Thyroid gland (tissue), 4 donors: Measurements from ENCODE around the gene ZBTB8OS.

Source experiments
- POLR2A ChIP-seq, 2 donors: fragments of 450-650 bp; IDR thresholded peaks; one replicate each; pipeline ENCODE4 v1.6.1; 2017; ENCODE audit warnings: antibody characterized with exemption in 2 of 2, mild to moderate bottlenecking in 2 of 2, moderate library complexity in 1 of 2
- TF ChIP-seq, protein P1 (sequence below), 6 experiments: fragments of 200-600 bp in 3 of 6; fragments of 450-650 bp in 3 of 6; sonication (generic) in 3 of 6; IDR thresholded peaks; one replicate each; pipeline ENCODE4 v1.5.1; 2016 to 2019; ENCODE audit warnings: antibody characterized with exemption in 6 of 6, mild to moderate bottlenecking in 2 of 6, inconsistent platforms in 1 of 6, moderate library complexity in 1 of 6

DNA sequence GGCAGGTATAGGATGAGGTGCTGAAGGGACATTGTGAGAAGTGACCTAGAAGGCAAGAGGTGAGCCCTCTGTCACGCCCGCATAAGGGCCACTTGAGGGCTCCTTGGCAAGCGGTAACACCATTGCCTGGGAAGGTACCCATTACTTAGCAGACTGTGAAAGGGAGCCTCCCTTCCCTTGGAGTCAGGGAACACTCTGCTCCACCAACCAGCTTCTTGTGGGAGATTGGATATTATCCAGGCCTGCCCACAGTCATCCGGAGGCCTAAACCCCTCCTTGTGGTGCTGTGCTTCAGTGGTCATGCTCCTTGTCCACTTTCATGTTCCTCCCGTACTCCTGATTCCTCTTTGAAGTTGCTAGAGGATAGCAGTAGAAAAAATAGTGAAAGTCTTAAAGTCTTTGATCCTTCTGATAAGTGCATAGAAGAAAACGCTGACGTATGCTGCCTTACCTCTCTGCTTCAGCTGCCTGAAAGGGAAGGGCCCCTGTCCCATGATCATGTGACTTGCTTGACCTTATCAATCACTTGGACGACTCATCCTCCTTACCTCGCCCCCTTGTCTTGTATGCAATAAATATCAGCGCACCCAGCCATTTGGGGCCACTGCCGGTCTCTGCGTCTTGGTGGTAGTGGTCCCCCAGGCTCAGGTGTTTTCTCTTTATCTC lies 16.7 kb upstream of the ZBTB8OS start:
- no peak for TF ChIP-seq POLR2A (IDR thresholded peaks at IDR 0.05)
- TF ChIP-seq, protein P1, sequence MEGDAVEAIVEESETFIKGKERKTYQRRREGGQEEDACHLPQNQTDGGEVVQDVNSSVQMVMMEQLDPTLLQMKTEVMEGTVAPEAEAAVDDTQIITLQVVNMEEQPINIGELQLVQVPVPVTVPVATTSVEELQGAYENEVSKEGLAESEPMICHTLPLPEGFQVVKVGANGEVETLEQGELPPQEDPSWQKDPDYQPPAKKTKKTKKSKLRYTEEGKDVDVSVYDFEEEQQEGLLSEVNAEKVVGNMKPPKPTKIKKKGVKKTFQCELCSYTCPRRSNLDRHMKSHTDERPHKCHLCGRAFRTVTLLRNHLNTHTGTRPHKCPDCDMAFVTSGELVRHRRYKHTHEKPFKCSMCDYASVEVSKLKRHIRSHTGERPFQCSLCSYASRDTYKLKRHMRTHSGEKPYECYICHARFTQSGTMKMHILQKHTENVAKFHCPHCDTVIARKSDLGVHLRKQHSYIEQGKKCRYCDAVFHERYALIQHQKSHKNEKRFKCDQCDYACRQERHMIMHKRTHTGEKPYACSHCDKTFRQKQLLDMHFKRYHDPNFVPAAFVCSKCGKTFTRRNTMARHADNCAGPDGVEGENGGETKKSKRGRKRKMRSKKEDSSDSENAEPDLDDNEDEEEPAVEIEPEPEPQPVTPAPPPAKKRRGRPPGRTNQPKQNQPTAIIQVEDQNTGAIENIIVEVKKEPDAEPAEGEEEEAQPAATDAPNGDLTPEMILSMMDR (IDR thresholded peaks at IDR 0.05), result no peak
